PC-9 (cell line): ENCODE measurements around the gene C11orf21.

Experiments
- EZH2 ChIP-seq: fragments of 200-600 bp; sonication (generic); IDR thresholded peaks from 2 replicates; pipeline ENCODE4 v1.8.0; 2017; ENCODE audit warnings: antibody characterized with exemption, low read depth
- TF ChIP-seq, protein P1 (sequence below): fragments of 200-600 bp; sonication (generic); conservative IDR thresholded peaks from 2 replicates; pipeline ENCODE4 v1.6.1; 2017; ENCODE audit warnings: mixed run types, antibody characterized with exemption, mild to moderate bottlenecking, moderate library complexity

GRCh38 chr11:2272946-2273280, 28.8 kb downstream of the C11orf21 start:
- TF ChIP-seq, protein P1, sequence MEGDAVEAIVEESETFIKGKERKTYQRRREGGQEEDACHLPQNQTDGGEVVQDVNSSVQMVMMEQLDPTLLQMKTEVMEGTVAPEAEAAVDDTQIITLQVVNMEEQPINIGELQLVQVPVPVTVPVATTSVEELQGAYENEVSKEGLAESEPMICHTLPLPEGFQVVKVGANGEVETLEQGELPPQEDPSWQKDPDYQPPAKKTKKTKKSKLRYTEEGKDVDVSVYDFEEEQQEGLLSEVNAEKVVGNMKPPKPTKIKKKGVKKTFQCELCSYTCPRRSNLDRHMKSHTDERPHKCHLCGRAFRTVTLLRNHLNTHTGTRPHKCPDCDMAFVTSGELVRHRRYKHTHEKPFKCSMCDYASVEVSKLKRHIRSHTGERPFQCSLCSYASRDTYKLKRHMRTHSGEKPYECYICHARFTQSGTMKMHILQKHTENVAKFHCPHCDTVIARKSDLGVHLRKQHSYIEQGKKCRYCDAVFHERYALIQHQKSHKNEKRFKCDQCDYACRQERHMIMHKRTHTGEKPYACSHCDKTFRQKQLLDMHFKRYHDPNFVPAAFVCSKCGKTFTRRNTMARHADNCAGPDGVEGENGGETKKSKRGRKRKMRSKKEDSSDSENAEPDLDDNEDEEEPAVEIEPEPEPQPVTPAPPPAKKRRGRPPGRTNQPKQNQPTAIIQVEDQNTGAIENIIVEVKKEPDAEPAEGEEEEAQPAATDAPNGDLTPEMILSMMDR, result no peak
- TF ChIP-seq EZH2, result no peak
